Activated CD8-positive, alpha-beta T cell treated with anti-CD3 and anti-CD28 coated beads for 36 hours (primary cell): ENCODE measurements around the gene COL15A1. TPM values are rescaled to one million over a fixed set of nuclear protein-coding genes. Genes with fewer than 3 reads are reported as not detected.

Source experiments
- ATAC-seq: fragments of 200-7000 bp; cut with Tn5 transposase; one replicate; pipeline ENCODE4 v1.10.0; 2021; ENCODE audit warnings: mild to moderate bottlenecking, moderate library complexity
- CTCF ChIA-PET: fragments of 350-600 bp; sonication (Branson Sonifier 250); formaldehyde crosslinking; loops from one replicate; lab custom pipeline; 2021; ENCODE audit warnings: antibody characterized with exemption; lab: Charles Lee
- POLR2A ChIA-PET: fragments of 350-600 bp; sonication (Branson Sonifier 250); formaldehyde crosslinking; loops from one replicate; lab custom pipeline; 2021; ENCODE audit warnings: antibody characterized with exemption; lab: Charles Lee
- DNase-seq: peaks from one replicate; pipeline ENCODE4 v3.0.0-alpha.2; 2020
- H3K27ac Mint-ChIP-seq: one replicate; pipeline ENCODE4 v1.8.0; 2021; ENCODE audit warnings: mild to moderate bottlenecking, mixed read lengths
- H3K27me3 Mint-ChIP-seq: one replicate; pipeline ENCODE4 v1.8.0; 2021; ENCODE audit warnings: mixed read lengths
- H3K36me3 Mint-ChIP-seq: one replicate; pipeline ENCODE4 v1.8.0; 2021; ENCODE audit warnings: low read depth, mixed read lengths
- H3K4me1 Mint-ChIP-seq: one replicate; pipeline ENCODE4 v1.8.0; 2021; ENCODE audit warnings: low read depth, mixed read lengths
- H3K4me3 Mint-ChIP-seq: one replicate; pipeline ENCODE4 v1.8.0; 2021; ENCODE audit warnings: mild to moderate bottlenecking, moderate library complexity, mixed read lengths
- H3K9me3 Mint-ChIP-seq: one replicate; pipeline ENCODE4 v1.8.0; 2021; ENCODE audit warnings: mixed read lengths
- CTCF ChIP-seq: fragments of 200-600 bp; IDR thresholded peaks from one replicate; pipeline ENCODE4 v1.8.0; 2022; ENCODE audit warnings: antibody characterized with exemption, mild to moderate bottlenecking
- intact Hi-C: fragments of 100-400 bp; cut with micrococcal nuclease; formaldehyde crosslinking; loops from one replicate; pipeline ENCODE4 v1.10.0; 2022
- total RNA-seq, 2 experiments: library from RNA; stranded (reverse); gene quantifications; one replicate each; pipeline ENCODE4 v1.2.3, GENCODE V29; 2021

Gene COL15A1
- total RNA-seq, 2 experiments from 2014 or later: 0.07 TPM; not detected in 1

DNA sequence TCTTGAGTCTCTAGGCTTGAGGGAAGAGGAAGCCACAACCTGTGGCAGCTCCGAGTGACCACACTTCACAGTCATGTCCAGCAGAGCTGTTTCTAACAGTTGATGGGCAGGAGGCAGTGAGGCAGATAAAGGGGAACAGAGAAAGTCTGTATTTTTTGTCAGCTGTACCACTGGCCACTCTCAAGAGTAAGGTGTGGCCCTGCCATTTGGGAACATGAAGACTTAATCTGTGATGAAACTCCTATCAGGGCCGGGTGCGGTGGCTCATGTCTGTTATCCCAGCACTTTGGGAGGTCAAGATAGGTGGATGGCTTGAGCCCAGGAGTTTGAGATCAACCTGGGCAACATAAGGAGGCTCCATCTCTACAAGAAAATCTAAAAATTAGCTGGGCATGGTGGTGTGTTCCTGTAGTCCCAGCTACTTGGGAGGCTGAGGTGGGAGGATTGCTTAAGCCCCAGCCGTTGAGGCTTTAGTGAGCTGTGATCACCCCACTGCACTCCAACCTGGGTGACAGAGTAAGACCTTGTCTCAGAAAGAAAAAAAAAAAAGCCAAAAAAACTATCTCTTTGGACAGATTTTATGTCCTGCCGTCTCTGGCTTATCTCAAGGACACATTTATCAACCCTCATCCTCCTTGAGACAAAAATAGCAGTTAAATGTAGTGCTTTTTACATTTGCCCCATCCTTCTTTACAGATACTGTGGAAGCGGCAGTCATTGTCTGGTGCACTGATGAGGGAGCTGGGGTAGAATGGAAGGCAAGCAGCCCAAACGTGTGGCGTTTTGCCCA lies 11.9 kb upstream of the COL15A1 start:
- intact Hi-C loops: no loop called here
- ATAC-seq (no peak), DNase-seq (no peak)
- no peak overlapping the region for H3K4me3 Mint-ChIP-seq
- CTCF ChIA-PET: no interaction called here
- no peaks in the 10 kb centered on the region for H3K36me3 Mint-ChIP-seq
- H3K9me3 Mint-ChIP-seq: no peaks in the 10 kb centered on the region
- H3K27ac Mint-ChIP-seq: no peak overlapping the region
- POLR2A ChIA-PET: no interaction called here
- peaks cover 8% of the 10 kb centered on the region for H3K27me3 Mint-ChIP-seq
- no peaks in the 10 kb centered on the region for H3K4me1 Mint-ChIP-seq
- no peak for TF ChIP-seq CTCF

DNA sequence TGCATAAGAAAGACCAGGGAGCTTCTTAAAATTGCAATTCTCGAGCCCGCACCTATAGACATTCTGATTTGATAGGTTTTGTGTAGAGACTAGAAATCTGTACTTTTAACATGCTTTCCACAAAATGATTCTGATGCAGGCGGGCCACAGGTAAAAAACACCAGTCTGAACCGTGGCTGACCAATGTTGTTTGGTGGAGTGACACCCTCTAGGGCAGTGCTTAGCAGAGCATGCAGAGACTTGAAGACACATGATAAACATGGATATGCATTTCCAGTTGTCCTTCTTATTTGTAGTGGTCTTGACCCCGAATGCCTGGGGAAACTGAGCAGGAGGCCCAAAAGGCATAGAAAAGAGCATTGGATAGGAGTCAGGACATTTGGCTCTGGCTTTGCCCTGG lies 10.5 kb upstream of the COL15A1 start:
- ATAC-seq: no peak

GRCh38 chr9:98933890-98934289 lies 9.8 kb upstream of the COL15A1 start:
- CTCF ChIA-PET: interaction anchor here (1.7 kb wide), 1 partner anchor 42 kb away, joined by 4 read pairs; no protein-coding TSS in a partner anchor
- Mint-ChIP-seq H3K9me3 (no peaks in the 10 kb centered on the region), H3K36me3 (no peaks in the 10 kb centered on the region), H3K4me1 (no peaks in the 10 kb centered on the region), H3K4me3 (no peak overlapping the region), H3K27ac (no peak overlapping the region), H3K27me3 (peaks cover 12% of the 10 kb centered on the region)
- no peak for DNase-seq
- intact Hi-C loops: no loop called here
- TF ChIP-seq CTCF: no peak
- ATAC-seq: no peak
- POLR2A ChIA-PET: no interaction called here

More for the DNA sequence above, 10.5 kb upstream of the COL15A1 start:
- Mint-ChIP-seq H3K9me3 (no peaks in the 10 kb centered on the region), H3K36me3 (no peaks in the 10 kb centered on the region), H3K27me3 (peaks cover 11% of the 10 kb centered on the region), H3K4me3 (no peak overlapping the region), H3K4me1 (no peaks in the 10 kb centered on the region), H3K27ac (no peak overlapping the region)
- DNase-seq: no peak
- no peak for TF ChIP-seq CTCF
- intact Hi-C loops: no loop called here
- CTCF ChIA-PET: no interaction called here
- POLR2A ChIA-PET: no interaction called here

- CTCF ChIA-PET: interaction anchor here (1.7 kb wide), 1 partner anchor 40 kb away, joined by 4 read pairs; no protein-coding TSS in a partner anchor
- TF ChIP-seq CTCF: no peak
- Mint-ChIP-seq H3K27me3 (peaks cover 12% of the 10 kb centered on the region), H3K27ac (no peak overlapping the region), H3K36me3 (no peaks in the 10 kb centered on the region), H3K9me3 (no peaks in the 10 kb centered on the region), H3K4me3 (no peak overlapping the region), H3K4me1 (no peaks in the 10 kb centered on the region)
- intact Hi-C loops: no loop called here
- POLR2A ChIA-PET: no interaction called here
- DNase-seq (no peak), ATAC-seq (no peak)
Measured at GRCh38 chr9:98935071-98935505, 8.6 kb upstream of the COL15A1 start.

DNA sequence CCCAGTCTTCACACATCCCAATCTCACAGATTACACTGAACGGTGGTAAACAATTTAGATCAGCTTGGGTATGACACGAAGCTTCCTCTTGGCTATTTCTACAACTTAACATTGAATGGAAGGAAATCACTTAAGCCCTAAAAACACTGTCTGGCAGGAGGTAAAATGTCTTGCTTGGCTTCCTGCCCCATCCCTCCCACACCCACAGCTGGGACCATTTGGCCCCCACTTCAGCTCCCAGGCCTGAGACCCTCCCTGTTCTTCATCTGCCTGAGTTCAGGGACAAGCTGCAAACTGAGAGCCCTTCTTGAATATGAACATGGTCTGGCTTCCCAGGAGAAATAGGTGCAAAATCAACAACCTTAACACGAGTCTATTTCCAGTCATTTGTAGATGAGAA lies 3.4 kb upstream of the COL15A1 start:
- DNase-seq: no peak

More for the DNA sequence above, 3.4 kb upstream of the COL15A1 start:
- POLR2A ChIA-PET: no interaction called here
- TF ChIP-seq CTCF: no peak
- Mint-ChIP-seq H3K27me3 (peaks cover 45% of the 10 kb centered on the region), H3K4me1 (peaks cover 11% of the 10 kb centered on the region), H3K4me3 (no peak overlapping the region), H3K36me3 (no peaks in the 10 kb centered on the region), H3K9me3 (no peaks in the 10 kb centered on the region), H3K27ac (no peak overlapping the region)
- ATAC-seq: no peak
- CTCF ChIA-PET: interaction anchor here (1.4 to 1.5 kb wide), 2 partner anchors 91 to 92 kb away, joined by 3 to 6 read pairs; no protein-coding TSS in a partner anchor
- intact Hi-C loops: no loop called here
